ENCODE results near the gene ZFP91. TPM values are rescaled to one million over a fixed set of nuclear protein-coding genes. Genes with fewer than 3 reads are reported as not detected.

The ZFP91 gene
- total RNA-seq, 2 experiments from 2014 or later, result 46.5 to 46.7 TPM

GRCh38 chr11:58640386-58641023 is 61.6 kb downstream of the ZFP91 start:
- Mint-ChIP-seq H3K27ac (peak overlapping the region; percentile 74), H3K4me1 (ENCODE audit: low read depth) (peaks cover 32% of the 10 kb centered on the region), H3K4me3 (peak overlapping the region; percentile 27), H3K27me3 (no peaks in the 10 kb centered on the region), H3K36me3 (ENCODE audit: low read depth) (no peaks in the 10 kb centered on the region), H3K9me3 (no peaks in the 10 kb centered on the region)
- peaks cover 15% of the 10 kb centered on the region for H3K4me1 ChIP-seq (ENCODE audit: insufficient read depth, low read length)
- peak; percentile 76 for ATAC-seq (ENCODE audit: poor library complexity)
- H3K36me3 ChIP-seq (ENCODE audit: insufficient read depth, low read length), result no peaks in the 10 kb centered on the region
- no peak overlapping the region for H3K4me3 ChIP-seq (ENCODE audit: low read length)
- ChIA-PET POLR2A (interaction anchor here (0.7 to 1.8 kb wide), 9 partner anchors 11 to 110 kb away, joined by 3 to 15 read pairs (median 6); partner anchors contain the start of gene LPXN), CTCF (interaction anchor here (1.9 kb wide), 1 partner anchor 148 kb away, joined by 4 read pairs; no protein-coding TSS in a partner anchor)
- H3K9me3 ChIP-seq (ENCODE audit: control insufficient read depth in 1 of 2, insufficient read depth in 1 of 2, low read length in 2 of 2), result peaks cover 2 to 4% of the 10 kb centered on the region in 2 experiments
- intact Hi-C loops (cut with DNase I, micrococcal nuclease), result no loop called here
- H3K27me3 ChIP-seq (ENCODE audit: control insufficient read depth in 1 of 2, insufficient read depth in 2 of 2, low read length in 2 of 2), result no peaks in the 10 kb centered on the region
- no peak for TF ChIP-seq CTCF (IDR thresholded peaks at IDR 0.05)
- DNase-seq, result peak in 5 of 14 experiments; percentile 6 to 66 (median 32)
- H3K27ac ChIP-seq (ENCODE audit: low read depth in 1 of 2, low read length in 2 of 2), result peak overlapping the region; percentile 8 to 27

- Histone ChIP-seq H3K36me3 (ENCODE audit: insufficient read depth, low read length) (no peaks in the 10 kb centered on the region), H3K27ac (ENCODE audit: low read depth in 1 of 2, low read length in 2 of 2) (no peak overlapping the region), H3K9me3 (ENCODE audit: control insufficient read depth in 1 of 2, insufficient read depth in 1 of 2, low read length in 2 of 2) (peaks cover 5 to 12% of the 10 kb centered on the region in 2 experiments), H3K4me1 (ENCODE audit: insufficient read depth, low read length) (peaks cover 15% of the 10 kb centered on the region), H3K4me3 (ENCODE audit: low read length) (no peak overlapping the region), H3K27me3 (ENCODE audit: control insufficient read depth in 1 of 2, insufficient read depth in 2 of 2, low read length in 2 of 2) (no peaks in the 10 kb centered on the region)
- H3K4me3 Mint-ChIP-seq, result no peak overlapping the region
- CTCF ChIA-PET, result interaction anchor here (1.9 kb wide), 1 partner anchor 147 kb away, joined by 4 read pairs; no protein-coding TSS in a partner anchor
- H3K9me3 Mint-ChIP-seq, result no peaks in the 10 kb centered on the region
- peaks cover 32% of the 10 kb centered on the region for H3K4me1 Mint-ChIP-seq (ENCODE audit: low read depth)
- POLR2A ChIA-PET, result interaction anchor here (0.9 to 1.5 kb wide), 3 partner anchors 11 to 66 kb away, joined by 4 to 13 read pairs (median 4); partner anchors contain the start of gene LPXN
- DNase-seq (no peak), ATAC-seq (ENCODE audit: poor library complexity) (no peak)
- H3K27ac Mint-ChIP-seq, result peak overlapping the region; percentile 74
- H3K27me3 Mint-ChIP-seq, result no peaks in the 10 kb centered on the region
- no peak for TF ChIP-seq CTCF (IDR thresholded peaks at IDR 0.05)
- intact Hi-C loops (cut with DNase I, micrococcal nuclease), result no loop called here
- peaks cover 3% of the 10 kb centered on the region for H3K36me3 Mint-ChIP-seq (ENCODE audit: low read depth)
Observed at GRCh38 chr11:58641341-58641740, 62.5 kb downstream of the ZFP91 start.

GRCh38 chr11:58641803-58642581 is 63.1 kb downstream of the ZFP91 start:
- Histone ChIP-seq H3K27me3 (ENCODE audit: control insufficient read depth in 1 of 2, insufficient read depth in 2 of 2, low read length in 2 of 2) (no peaks in the 10 kb centered on the region), H3K36me3 (ENCODE audit: insufficient read depth, low read length) (no peaks in the 10 kb centered on the region), H3K9me3 (ENCODE audit: control insufficient read depth in 1 of 2, insufficient read depth in 1 of 2, low read length in 2 of 2) (peaks cover 5 to 16% of the 10 kb centered on the region in 2 experiments), H3K27ac (ENCODE audit: low read depth in 1 of 2, low read length in 2 of 2) (no peak overlapping the region), H3K4me3 (ENCODE audit: low read length) (no peak overlapping the region), H3K4me1 (ENCODE audit: insufficient read depth, low read length) (peaks cover 15% of the 10 kb centered on the region)
- H3K27me3 Mint-ChIP-seq, result no peaks in the 10 kb centered on the region
- intact Hi-C loops (cut with DNase I, micrococcal nuclease), result no loop called here
- CTCF ChIA-PET, result interaction anchor here (1.9 kb wide), 1 partner anchor 146 kb away, joined by 4 read pairs; no protein-coding TSS in a partner anchor
- no peak overlapping the region for H3K4me3 Mint-ChIP-seq
- peak overlapping the region; percentile 74 for H3K27ac Mint-ChIP-seq
- POLR2A ChIA-PET, result no interaction called here
- H3K4me1 Mint-ChIP-seq (ENCODE audit: low read depth), result peaks cover 32% of the 10 kb centered on the region
- no peaks in the 10 kb centered on the region for H3K9me3 Mint-ChIP-seq
- DNase-seq (no peak), ATAC-seq (ENCODE audit: poor library complexity) (no peak)
- TF ChIP-seq CTCF (IDR thresholded peaks at IDR 0.05), result no peak
- H3K36me3 Mint-ChIP-seq (ENCODE audit: low read depth), result peaks cover 6% of the 10 kb centered on the region

Measured in CD4-positive, alpha-beta T cell (primary cell).